ENCODE measurements around the gene BRD3.

The BRD3 gene

DNA sequence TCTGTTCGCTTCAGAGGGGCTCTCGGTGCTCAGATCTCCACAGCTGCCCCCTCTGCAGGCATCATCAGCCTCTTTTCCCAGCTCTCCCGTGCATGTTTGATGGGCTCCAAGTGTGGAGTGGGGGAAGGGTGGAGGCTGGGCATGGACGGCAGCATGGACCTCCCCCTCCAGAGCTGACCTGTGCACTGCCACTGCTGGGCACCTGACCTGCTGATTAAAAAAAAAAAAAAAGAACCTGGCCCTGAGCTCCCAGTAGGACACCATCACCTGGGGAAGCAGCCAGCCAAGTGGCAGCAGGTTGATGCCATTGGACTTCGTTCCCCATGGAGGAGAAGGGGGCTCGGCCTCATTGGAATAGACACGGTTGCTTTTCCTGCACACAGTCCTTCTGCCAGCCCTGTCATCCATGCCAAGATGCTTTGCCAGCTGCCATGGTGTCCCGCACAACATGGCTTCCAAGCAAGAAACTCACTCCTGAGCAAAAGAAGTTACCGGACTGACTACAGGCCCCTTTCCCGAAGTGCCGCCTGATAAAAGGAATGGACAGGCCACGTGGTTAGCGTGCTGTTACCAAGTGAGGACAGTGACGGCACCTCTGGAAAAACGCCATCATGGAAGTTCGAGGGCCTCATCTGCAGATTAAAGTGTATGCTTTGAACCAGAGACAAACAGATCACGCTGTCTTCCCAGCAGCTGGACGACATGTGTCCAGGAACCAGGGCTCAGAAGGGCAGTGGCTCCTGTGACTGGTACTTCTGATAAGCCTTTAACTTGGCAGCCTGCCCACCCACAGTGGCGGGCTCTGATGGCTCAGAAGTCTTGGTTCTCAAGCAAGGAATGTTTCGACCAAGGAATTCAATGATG, 57.3 kb downstream of the BRD3 start:
- peaks cover 3% of the 10 kb centered on the region for H3K4me1 Mint-ChIP-seq
- no peak overlapping the region for H3K27ac Mint-ChIP-seq
- no peak for DNase-seq (ENCODE audit: low spot score in 2 of 2)
- H3K4me3 Mint-ChIP-seq: no peak overlapping the region
- no peak for ATAC-seq (ENCODE audit: low read depth)
- no peaks in the 10 kb centered on the region for H3K9me3 Mint-ChIP-seq
- no peaks in the 10 kb centered on the region for H3K36me3 Mint-ChIP-seq
- H3K27me3 Mint-ChIP-seq: peaks cover 8% of the 10 kb centered on the region

DNA sequence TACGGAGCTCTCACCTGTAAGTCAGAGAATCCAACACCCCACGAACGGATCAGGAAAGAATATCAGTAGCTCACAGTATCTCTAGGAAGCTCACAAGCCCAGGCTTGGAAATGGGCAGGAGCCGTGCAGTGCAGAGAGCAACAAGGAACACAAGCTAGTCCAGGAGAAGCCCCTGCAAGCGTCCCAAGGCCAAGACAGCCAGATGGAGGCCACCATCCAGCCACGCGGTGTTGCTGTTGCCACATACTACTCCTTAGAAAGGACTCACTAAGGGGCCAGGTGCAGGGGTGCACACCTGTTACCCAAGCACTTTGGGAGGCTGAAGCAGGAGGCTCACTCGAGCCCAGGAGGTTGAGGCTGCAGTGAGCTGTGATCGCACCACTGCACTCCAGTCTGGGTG, 60.3 kb downstream of the BRD3 start:
- Mint-ChIP-seq H3K27ac (no peak overlapping the region), H3K27me3 (peaks cover 13% of the 10 kb centered on the region), H3K9me3 (no peaks in the 10 kb centered on the region), H3K36me3 (no peaks in the 10 kb centered on the region), H3K4me3 (no peak overlapping the region), H3K4me1 (peaks cover 7% of the 10 kb centered on the region)
- ATAC-seq (ENCODE audit: low read depth) (no peak), DNase-seq (ENCODE audit: low spot score in 2 of 2) (no peak)

- no peak for ATAC-seq (ENCODE audit: low read depth)
- no peak for DNase-seq (ENCODE audit: low spot score in 2 of 2)
- no peak overlapping the region for H3K27ac Mint-ChIP-seq
- peaks cover 14% of the 10 kb centered on the region for H3K27me3 Mint-ChIP-seq
- H3K9me3 Mint-ChIP-seq: no peaks in the 10 kb centered on the region
- no peak overlapping the region for H3K4me3 Mint-ChIP-seq
- H3K4me1 Mint-ChIP-seq: peaks cover 7% of the 10 kb centered on the region
- H3K36me3 Mint-ChIP-seq: no peaks in the 10 kb centered on the region
These were observed 60.7 kb downstream of the BRD3 start for GRCh38 chr9:134007150-134007549.

DNA sequence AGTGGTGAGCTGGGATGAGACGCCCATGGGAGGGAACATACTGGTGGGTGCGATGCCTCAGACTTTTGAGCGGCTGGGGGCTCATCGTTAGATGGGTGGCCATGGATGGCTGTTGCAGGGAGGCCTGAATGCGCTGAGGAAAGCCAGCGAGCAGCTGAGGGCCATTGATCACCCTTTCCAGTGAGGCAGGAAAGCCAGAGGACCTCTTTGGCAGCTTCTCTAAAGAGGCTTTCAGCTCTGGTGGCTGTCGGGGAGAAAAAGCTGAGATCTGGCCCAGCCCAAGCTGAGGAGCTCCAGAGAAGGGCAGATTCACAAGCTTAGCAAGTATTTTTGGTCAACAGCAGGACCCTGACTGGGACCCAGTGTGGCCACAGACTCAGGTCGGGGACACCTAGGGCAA, 62.4 kb downstream of the BRD3 start:
- Mint-ChIP-seq H3K4me1 (peaks cover 10% of the 10 kb centered on the region), H3K36me3 (no peaks in the 10 kb centered on the region), H3K4me3 (no peak overlapping the region), H3K9me3 (no peaks in the 10 kb centered on the region), H3K27me3 (peaks cover 14% of the 10 kb centered on the region), H3K27ac (no peak overlapping the region)
- ATAC-seq (ENCODE audit: low read depth): no peak
- DNase-seq (ENCODE audit: low spot score in 2 of 2): no peak

DNA sequence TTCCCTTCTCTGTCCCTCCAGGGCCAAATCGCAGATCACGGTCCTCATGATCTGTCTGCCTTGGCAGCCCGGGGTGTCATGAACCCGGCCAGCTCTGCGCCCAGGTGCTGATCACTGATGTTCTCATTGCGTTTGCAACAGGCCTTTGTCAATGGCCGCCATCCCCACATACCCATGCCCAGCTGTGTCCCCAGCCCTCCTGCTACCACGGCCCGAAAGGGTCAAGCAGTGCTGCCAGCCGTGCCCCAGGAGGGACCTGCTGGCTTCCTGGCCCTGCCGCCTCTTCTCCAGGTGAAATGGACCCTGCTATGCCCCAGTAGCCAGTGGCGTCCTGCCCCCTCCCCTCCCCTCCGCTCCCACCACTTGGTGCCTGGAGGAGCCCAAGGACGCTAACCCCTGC, 62.9 kb downstream of the BRD3 start:
- H3K27ac Mint-ChIP-seq: no peak overlapping the region
- no peaks in the 10 kb centered on the region for H3K36me3 Mint-ChIP-seq
- peaks cover 13% of the 10 kb centered on the region for H3K4me1 Mint-ChIP-seq
- H3K4me3 Mint-ChIP-seq: no peak overlapping the region
- DNase-seq (ENCODE audit: low spot score in 2 of 2) (no peak), ATAC-seq (ENCODE audit: low read depth) (no peak)
- no peaks in the 10 kb centered on the region for H3K9me3 Mint-ChIP-seq
- H3K27me3 Mint-ChIP-seq: peaks cover 17% of the 10 kb centered on the region

DNA sequence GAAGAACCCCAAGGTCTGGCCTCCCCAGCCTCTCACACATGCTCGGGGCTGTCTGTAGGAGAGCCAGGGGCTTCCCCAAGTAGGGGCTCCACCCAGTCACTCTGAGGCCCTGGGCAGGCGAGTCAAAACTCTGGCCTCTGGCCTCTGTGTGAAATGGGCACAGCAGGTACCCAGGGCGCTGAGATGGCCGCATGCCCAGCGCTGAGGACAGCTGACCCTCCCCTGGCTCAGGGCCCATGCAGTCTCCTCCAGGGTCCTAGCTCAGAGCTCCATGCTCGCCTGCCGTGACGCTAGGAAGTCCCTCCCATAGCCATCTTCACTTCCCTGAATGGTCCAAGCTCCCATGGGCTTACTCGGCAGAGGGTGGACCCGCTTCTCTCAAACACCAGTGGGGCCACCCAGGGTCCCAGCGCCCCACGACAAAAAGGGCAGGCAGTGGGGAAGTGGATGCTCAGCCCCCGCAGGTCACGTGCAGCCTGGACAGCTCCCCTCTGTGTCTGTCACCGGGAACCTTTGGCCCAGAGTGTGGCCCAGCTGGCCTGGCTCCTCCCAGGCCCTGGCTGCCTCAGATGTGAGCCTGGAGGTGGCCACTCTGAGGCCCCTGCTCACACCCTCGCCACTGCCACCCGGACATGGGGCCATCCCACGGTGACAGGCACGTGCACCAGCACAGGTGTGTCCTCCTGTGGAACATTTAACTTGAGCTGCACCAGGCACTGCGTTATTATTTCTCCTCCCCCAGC, 63.5 kb downstream of the BRD3 start:
- Mint-ChIP-seq H3K27me3 (peaks cover 17% of the 10 kb centered on the region), H3K4me3 (no peak overlapping the region), H3K9me3 (no peaks in the 10 kb centered on the region), H3K36me3 (no peaks in the 10 kb centered on the region), H3K4me1 (peaks cover 13% of the 10 kb centered on the region), H3K27ac (no peak overlapping the region)
- ATAC-seq (ENCODE audit: low read depth) (no peak), DNase-seq (ENCODE audit: low spot score in 2 of 2) (no peak)

DNA sequence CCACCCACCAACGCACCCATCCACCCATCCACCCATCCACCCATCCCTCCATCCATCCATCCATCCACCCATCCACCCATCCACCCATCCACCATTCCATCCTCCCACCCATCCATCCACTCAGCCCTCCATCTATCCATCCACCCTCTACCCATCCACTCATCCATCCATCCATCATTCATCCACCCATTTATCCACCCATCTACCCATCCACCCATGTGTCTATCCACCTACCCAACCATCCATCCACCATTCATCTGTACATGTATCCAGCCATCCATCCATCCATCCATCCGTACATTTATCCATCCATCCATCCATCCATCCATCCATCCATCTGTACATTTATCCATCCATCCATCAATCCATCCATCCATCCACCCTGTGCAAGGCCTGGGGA, 64.6 kb downstream of the BRD3 start:
- H3K4me3 Mint-ChIP-seq: no peak overlapping the region
- peaks cover 13% of the 10 kb centered on the region for H3K4me1 Mint-ChIP-seq
- no peak for DNase-seq (ENCODE audit: low spot score in 2 of 2)
- peaks cover 23% of the 10 kb centered on the region for H3K27me3 Mint-ChIP-seq
- H3K9me3 Mint-ChIP-seq: no peaks in the 10 kb centered on the region
- H3K27ac Mint-ChIP-seq: no peak overlapping the region
- ATAC-seq (ENCODE audit: low read depth): no peak
- H3K36me3 Mint-ChIP-seq: no peaks in the 10 kb centered on the region

GRCh38 chr9:134002796-134003195, 65.0 kb downstream of the BRD3 start:
- Mint-ChIP-seq H3K27me3 (peaks cover 23% of the 10 kb centered on the region), H3K9me3 (no peaks in the 10 kb centered on the region), H3K4me3 (no peak overlapping the region), H3K4me1 (peaks cover 13% of the 10 kb centered on the region), H3K27ac (no peak overlapping the region), H3K36me3 (no peaks in the 10 kb centered on the region)
- no peak for DNase-seq (ENCODE audit: low spot score in 2 of 2)
- no peak for ATAC-seq (ENCODE audit: low read depth)

DNA sequence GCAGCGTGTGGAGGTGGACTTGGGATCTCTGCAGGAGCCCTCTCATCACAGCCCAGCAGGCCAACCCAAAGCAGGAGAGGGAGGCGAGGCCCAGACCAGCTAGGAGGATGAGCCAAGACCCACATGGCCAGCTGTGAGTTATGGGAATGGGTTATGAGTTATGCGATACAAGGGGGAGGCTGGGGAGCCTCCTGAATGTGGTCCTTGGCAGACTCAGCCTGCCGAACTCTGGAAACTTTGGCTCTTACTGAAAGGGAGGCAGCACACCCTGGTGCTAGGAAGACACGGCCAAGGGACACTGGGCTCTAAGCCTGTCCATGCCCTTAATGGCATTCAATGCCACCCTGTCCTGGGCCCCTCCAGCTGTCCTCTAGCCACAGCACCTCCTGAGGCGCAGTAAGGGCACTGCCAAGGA, 68.0 kb downstream of the BRD3 start:
- ATAC-seq (ENCODE audit: low read depth): no peak
- H3K4me3 Mint-ChIP-seq: no peak overlapping the region

GRCh38 chr9:133998915-133999595, 68.8 kb downstream of the BRD3 start:
- peaks cover 13% of the 10 kb centered on the region for H3K4me1 Mint-ChIP-seq
- H3K36me3 Mint-ChIP-seq: no peaks in the 10 kb centered on the region
- H3K9me3 Mint-ChIP-seq: no peaks in the 10 kb centered on the region
- no peak overlapping the region for H3K4me3 Mint-ChIP-seq
- DNase-seq (ENCODE audit: low spot score in 2 of 2) (no peak), ATAC-seq (ENCODE audit: low read depth) (no peak)
- peaks cover 16% of the 10 kb centered on the region for H3K27me3 Mint-ChIP-seq
- no peak overlapping the region for H3K27ac Mint-ChIP-seq

More for the DNA sequence above, 68.0 kb downstream of the BRD3 start:
- DNase-seq (ENCODE audit: low spot score in 2 of 2): no peak
- Mint-ChIP-seq H3K27ac (no peak overlapping the region), H3K27me3 (peaks cover 16% of the 10 kb centered on the region), H3K36me3 (no peaks in the 10 kb centered on the region), H3K4me1 (peaks cover 9% of the 10 kb centered on the region), H3K9me3 (no peaks in the 10 kb centered on the region)

DNA sequence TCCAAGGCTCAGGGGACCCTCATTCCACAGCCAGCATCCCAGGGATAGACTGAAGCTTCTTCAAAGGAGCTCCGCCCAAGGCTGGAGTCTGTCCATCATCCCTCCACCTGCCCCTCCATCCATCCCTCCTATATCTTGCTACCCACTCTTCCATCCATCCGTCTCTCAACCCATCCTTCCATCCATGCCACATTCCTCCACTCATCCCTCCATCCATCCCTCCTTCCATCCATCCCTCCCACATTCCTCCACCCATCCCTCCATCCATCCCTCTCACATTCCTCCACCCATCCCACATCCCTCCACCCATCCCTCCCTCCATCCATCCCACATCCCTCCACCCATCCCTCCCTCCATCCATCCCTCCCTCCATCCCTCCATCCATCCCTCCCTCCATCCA, 70.2 kb downstream of the BRD3 start:
- no peaks in the 10 kb centered on the region for H3K36me3 Mint-ChIP-seq
- ATAC-seq (ENCODE audit: low read depth): no peak

DNA sequence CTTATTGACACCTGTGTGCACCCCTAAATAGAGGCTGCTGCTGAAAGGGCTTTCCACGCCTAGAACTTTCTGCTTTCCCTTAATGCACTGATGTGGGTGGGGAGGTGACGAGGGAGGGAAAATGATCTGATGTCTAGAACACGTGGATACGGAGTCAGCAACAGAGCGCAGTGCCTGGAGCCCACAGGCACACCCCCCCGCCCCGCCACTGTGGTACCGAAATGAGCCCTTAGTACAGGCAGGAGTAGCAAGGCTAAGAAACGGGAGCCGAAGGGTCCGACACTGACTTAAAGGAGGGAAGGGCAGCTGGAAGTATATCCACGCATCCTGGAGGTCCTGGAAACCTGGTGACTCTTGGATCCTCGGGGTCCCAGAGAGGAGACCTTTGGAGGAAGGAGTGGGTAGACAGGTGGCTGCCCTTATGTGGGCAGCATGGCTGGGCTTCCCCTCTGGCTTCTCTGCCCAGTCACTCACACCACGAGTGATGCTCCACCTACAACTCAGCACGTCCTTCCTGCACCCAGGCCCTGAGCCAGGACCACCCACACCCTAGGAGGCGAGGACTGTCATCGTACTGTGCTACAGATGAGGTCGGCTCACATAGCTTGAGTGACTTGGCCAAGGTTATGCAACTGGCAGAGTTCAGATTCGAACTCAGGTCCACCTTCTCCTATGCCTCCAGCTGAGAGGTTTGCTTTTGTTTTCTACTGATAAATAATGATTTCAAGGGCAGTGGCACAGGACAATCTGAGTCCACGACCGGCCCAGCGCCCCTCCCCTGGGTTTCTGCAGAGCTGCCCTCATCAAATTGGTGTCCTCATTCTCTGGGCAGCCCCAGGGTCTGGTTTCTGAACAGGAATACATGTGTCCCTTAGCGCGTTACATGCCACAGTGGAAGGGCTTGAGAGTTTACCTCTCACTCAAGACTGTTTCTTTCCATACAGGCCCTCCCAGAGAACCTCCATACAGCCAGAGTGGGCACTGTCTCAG, 71.0 kb downstream of the BRD3 start:
- no peak overlapping the region for H3K4me3 Mint-ChIP-seq
- H3K36me3 Mint-ChIP-seq: no peaks in the 10 kb centered on the region
- no peaks in the 10 kb centered on the region for H3K9me3 Mint-ChIP-seq
- H3K27me3 Mint-ChIP-seq: peaks cover 11% of the 10 kb centered on the region
- H3K4me1 Mint-ChIP-seq: peaks cover 12% of the 10 kb centered on the region
- DNase-seq (ENCODE audit: low spot score in 2 of 2) (no peak), ATAC-seq (ENCODE audit: low read depth) (no peak)
- H3K27ac Mint-ChIP-seq: no peak overlapping the region

More for the DNA sequence above, 70.2 kb downstream of the BRD3 start:
- no peak for DNase-seq (ENCODE audit: low spot score in 2 of 2)
- Mint-ChIP-seq H3K4me3 (no peak overlapping the region), H3K9me3 (no peaks in the 10 kb centered on the region), H3K27ac (no peak overlapping the region), H3K27me3 (peaks cover 11% of the 10 kb centered on the region), H3K4me1 (peaks cover 12% of the 10 kb centered on the region)

Measured in memory B cell (primary cell).